ENCODE results near the gene HYAL3. TPM values are rescaled to one million over a fixed set of nuclear protein-coding genes. Genes with fewer than 3 reads are reported as not detected.

Gene HYAL3
- total RNA-seq, 2 experiments from 2014 or later: 2.7 to 3.5 TPM

- no TSS peak for BruUV-seq (replicated peaks)
- Histone ChIP-seq H3K4me2 (ENCODE audit: low read length) (peak overlapping the region; percentile 90), H3K36me3 (ENCODE audit: insufficient read depth, low read length) (peaks cover 66% of the 10 kb centered on the region), H3K9me3 (ENCODE audit: low read length) (no peaks in the 10 kb centered on the region), H3K4me1 (ENCODE audit: insufficient read depth, low read length, poor library complexity, severe bottlenecking) (peaks cover 46% of the 10 kb centered on the region), H3K4me3 (ENCODE audit: low read depth, low read length, poor library complexity, severe bottlenecking) (peak overlapping the region; percentile 32), H3K79me2 (ENCODE audit: insufficient read depth, low read depth, low read length) (peaks cover 50% of the 10 kb centered on the region), H3K9me2 (ENCODE audit: insufficient read depth, low read length) (no peaks in the 10 kb centered on the region), H2AFZ (ENCODE audit: low read length) (no peak overlapping the region), H3K27ac (ENCODE audit: low read depth, low read length, poor library complexity, severe bottlenecking) (peak overlapping the region; percentile 37), H4K20me1 (ENCODE audit: insufficient read depth, low read length) (peaks cover 5% of the 10 kb centered on the region)
- ChIA-PET POLR2A (interaction anchor here (1.0 to 1.8 kb wide), 2 partner anchors 14 to 16 kb away, joined by 5 to 6 read pairs; partner anchors contain the start of genes CYB561D2 and NPRL2), CTCF (ENCODE audit: unreplicated experiment) (no interaction called here)
- DNase-seq (ENCODE audit: low spot score): no peak
- TF ChIP-seq CTCF (conservative IDR thresholded peaks at IDR 0.05; ENCODE audit: low read length) (no peak), EZH2phosphoT487 (IDR thresholded peaks at IDR 0.05; ENCODE audit: borderline replicate concordance, low read depth, low read length) (no peak)
- intact Hi-C loops (cut with micrococcal nuclease; ENCODE audit: unreplicated experiment): loop anchor here (5.0 kb wide), 2 partner anchors 37 to 97 kb away; partner anchors contain the start of genes GNAI2, HYAL3 and NAA80
Observed at GRCh38 chr3:50334339-50335075, 35.3 kb upstream of the HYAL3 start.

GRCh38 chr3:50333744-50334328 is 34.6 kb upstream of the HYAL3 start:
- intact Hi-C loops (cut with micrococcal nuclease; ENCODE audit: unreplicated experiment): no loop called here
- Histone ChIP-seq H4K20me1 (ENCODE audit: insufficient read depth, low read length) (peaks cover 5% of the 10 kb centered on the region), H3K9me2 (ENCODE audit: insufficient read depth, low read length) (no peaks in the 10 kb centered on the region), H3K36me3 (ENCODE audit: insufficient read depth, low read length) (peaks cover 70% of the 10 kb centered on the region), H3K79me2 (ENCODE audit: insufficient read depth, low read depth, low read length) (peaks cover 50% of the 10 kb centered on the region), H3K27ac (ENCODE audit: low read depth, low read length, poor library complexity, severe bottlenecking) (peak overlapping the region; percentile 37), H3K4me2 (ENCODE audit: low read length) (peak overlapping the region; percentile 90), H3K4me3 (ENCODE audit: low read depth, low read length, poor library complexity, severe bottlenecking) (peak overlapping the region; percentile 32), H2AFZ (ENCODE audit: low read length) (no peak overlapping the region), H3K4me1 (ENCODE audit: insufficient read depth, low read length, poor library complexity, severe bottlenecking) (peaks cover 39% of the 10 kb centered on the region), H3K9me3 (ENCODE audit: low read length) (no peaks in the 10 kb centered on the region)
- ChIA-PET POLR2A (interaction anchor here (1.0 to 1.8 kb wide), 2 partner anchors 14 to 16 kb away, joined by 5 to 6 read pairs; partner anchors contain the start of genes CYB561D2 and NPRL2), CTCF (ENCODE audit: unreplicated experiment) (no interaction called here)
- BruUV-seq (replicated peaks): no TSS peak
- TF ChIP-seq CTCF (conservative IDR thresholded peaks at IDR 0.05; ENCODE audit: low read length) (no peak), EZH2phosphoT487 (IDR thresholded peaks at IDR 0.05; ENCODE audit: borderline replicate concordance, low read depth, low read length) (no peak)
- DNase-seq (ENCODE audit: low spot score): no peak
